Ovary (tissue), 9 donors: ENCODE results near the gene MOSMO. TPM values are rescaled to one million over a fixed set of nuclear protein-coding genes. Genes with fewer than 3 reads are reported as not detected.
"Not testable (repeated sequence)": the region's sequence is repeated elsewhere in the genome, so short reads cannot be mapped to it uniquely, and the experiment has no call there.

Experiments used
- DNase-seq, 5 donors: peaks; one replicate each; pipeline ENCODE4 v3.0.0-alpha.2; 2019 to 2020
- H3K27ac ChIP-seq, 2 donors: fragments of 200-600 bp; one replicate each; pipeline versions ENCODE4 v1.5.1 to v1.8.0; 2019 to 2022
- H3K27me3 ChIP-seq: fragments of 200-600 bp; one replicate; pipeline ENCODE4 v1.8.0; 2022
- H3K36me3 ChIP-seq: fragments of 200-600 bp; sonication (generic); one replicate; pipeline ENCODE4 v1.5.1; 2019
- H3K4me1 ChIP-seq: one replicate; pipeline ENCODE4 v1.8.1; 2013; ENCODE audit warnings: mild to moderate bottlenecking, moderate library complexity; ENCODE audit not compliant: insufficient read depth
- H3K4me3 ChIP-seq: fragments of 200-600 bp; sonication (generic); one replicate; pipeline ENCODE4 v1.5.1; 2017
- H3K9me3 ChIP-seq, 2 donors: fragments of 200-600 bp in 1 of 2; sonication (generic) in 1 of 2; one replicate each; pipeline versions ENCODE4 v1.5.1 to v1.8.1; 2013 to 2019; ENCODE audit warnings: mild to moderate bottlenecking in 1 of 2, moderate library complexity in 1 of 2
- EP300 ChIP-seq: sonication (generic); formaldehyde crosslinking; IDR thresholded peaks from one replicate; pipeline ENCODE4 v1.6.1; 2017; ENCODE audit warnings: antibody characterized with exemption
- POLR2A ChIP-seq: fragments of 450-650 bp; IDR thresholded peaks from one replicate; pipeline ENCODE4 v1.6.1; 2017; ENCODE audit warnings: antibody characterized with exemption, mild to moderate bottlenecking, moderate library complexity
- WGBS, 3 donors: extraction: QIAGEN DNeasy Blood & Tissue Kit in 1 of 3; methylation state at CpG; one replicate each; pipeline versions ENCODE4 v1.1.5 to v1.1.7; 2013 to 2017; 5-methylcytosine and 5-hydroxymethylcytosine counted together
- intact Hi-C, 4 donors: fragments of 100-400 bp; cut with DNase I; formaldehyde crosslinking; loops; one replicate each; pipeline versions ENCODE4 v1.11.0 to v1.15.1; 2022 to 2023
- polyA plus RNA-seq, 2 donors: library from polyadenylated mRNA; stranded (reverse); fragments of 200-250 nt in 1 of 2; fragments of 350-450 nt in 1 of 2; fragmentation: Illumina TruSeq in 1 of 2; extraction: RNeasy Lipid Tissue Mini Kit (QIAGEN cat#74804) in 1 of 2; gene quantifications; one replicate each; pipeline ENCODE4 v1.2.3, GENCODE V29; 2013 to 2014
- total RNA-seq, 7 donors: library from RNA; depleted of rRNA in 2 of 7; stranded (reverse); fragments of >200 nt in 2 of 7; fragmentation: NEBNext Ultra II Directional in 3 of 7; extraction: Animal tissue kit (Norgen Biotek cat#: 25700) in 3 of 7; gene quantifications; one replicate each; pipeline versions ENCODE4 v1.1.0 to v1.2.4, GENCODE V29; 2016 to 2023
- TF ChIP-seq, protein P1 (sequence below), 3 donors: fragments of 450-650 bp in 2 of 3; fragments of 200-600 bp in 1 of 3; IDR thresholded peaks; one replicate each; pipeline versions ENCODE4 v1.5.1 to v1.8.0; 2016 to 2022; ENCODE audit warnings: antibody characterized with exemption in 3 of 3, mild to moderate bottlenecking in 1 of 3
- donor health status: DM: no; HTN: no; CAD: no; lungs with moderate emphysema.
- donor health status: DM: no; HTN: no; CAD: no.
- donor health status: Bipolar disorder and iron deficiency.
- donor health status: DM: yes; HTN: yes; CAD: no.
- donor health status: DM: no; HTN: no; CAD: no.
- donor health status: DM: yes; HTN: yes; CAD: no.

Gene MOSMO
- total and polyA plus RNA-seq, 9 donors: 11.6 to 33.3 (median 18.2) TPM

DNA sequence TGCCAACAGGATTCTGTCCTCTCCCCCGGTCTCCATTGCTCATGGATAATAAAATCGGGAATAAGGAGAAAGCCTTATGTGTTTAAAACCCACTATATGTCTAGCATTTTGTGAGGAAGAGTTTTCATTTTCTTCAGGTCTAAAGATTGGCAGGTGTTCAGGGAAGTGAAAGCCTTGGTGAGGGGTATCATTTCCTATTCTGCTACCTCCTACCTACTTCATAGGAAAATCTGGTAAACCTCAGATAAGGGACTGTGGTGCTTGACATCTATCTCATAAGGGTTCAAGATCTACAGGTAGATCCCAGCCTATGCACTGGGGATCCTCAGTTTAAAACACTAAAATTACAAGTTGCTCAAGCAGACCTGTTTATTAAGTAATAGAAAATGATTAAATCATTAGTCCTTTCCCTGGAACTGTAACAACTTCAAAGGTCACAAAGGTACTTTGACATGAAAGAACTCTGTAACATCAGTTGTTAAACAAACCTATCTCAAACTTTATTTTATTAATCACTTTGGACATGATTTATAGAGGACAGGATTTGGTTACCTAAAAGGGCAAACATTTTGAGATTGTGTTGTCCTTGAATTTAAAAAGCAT, 6.5 kb downstream of the MOSMO start:
- Histone ChIP-seq H3K27me3 (no peaks in the 10 kb centered on the region), H3K4me3 (no peak overlapping the region), H3K9me3 (no peaks in the 10 kb centered on the region), H3K36me3 (no peaks in the 10 kb centered on the region), H3K27ac (no peak overlapping the region), H3K4me1 (no peaks in the 10 kb centered on the region)
- no peak for DNase-seq
- intact Hi-C loops: no loop called here
- TF ChIP-seq, protein P1, sequence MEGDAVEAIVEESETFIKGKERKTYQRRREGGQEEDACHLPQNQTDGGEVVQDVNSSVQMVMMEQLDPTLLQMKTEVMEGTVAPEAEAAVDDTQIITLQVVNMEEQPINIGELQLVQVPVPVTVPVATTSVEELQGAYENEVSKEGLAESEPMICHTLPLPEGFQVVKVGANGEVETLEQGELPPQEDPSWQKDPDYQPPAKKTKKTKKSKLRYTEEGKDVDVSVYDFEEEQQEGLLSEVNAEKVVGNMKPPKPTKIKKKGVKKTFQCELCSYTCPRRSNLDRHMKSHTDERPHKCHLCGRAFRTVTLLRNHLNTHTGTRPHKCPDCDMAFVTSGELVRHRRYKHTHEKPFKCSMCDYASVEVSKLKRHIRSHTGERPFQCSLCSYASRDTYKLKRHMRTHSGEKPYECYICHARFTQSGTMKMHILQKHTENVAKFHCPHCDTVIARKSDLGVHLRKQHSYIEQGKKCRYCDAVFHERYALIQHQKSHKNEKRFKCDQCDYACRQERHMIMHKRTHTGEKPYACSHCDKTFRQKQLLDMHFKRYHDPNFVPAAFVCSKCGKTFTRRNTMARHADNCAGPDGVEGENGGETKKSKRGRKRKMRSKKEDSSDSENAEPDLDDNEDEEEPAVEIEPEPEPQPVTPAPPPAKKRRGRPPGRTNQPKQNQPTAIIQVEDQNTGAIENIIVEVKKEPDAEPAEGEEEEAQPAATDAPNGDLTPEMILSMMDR (IDR thresholded peaks at IDR 0.05): no peak
- TF ChIP-seq POLR2A (no peak), EP300 (no peak)
- 69 to 80% (median 70%) methylated on average over 2 of the region's 2 CpGs for WGBS, 3 donors

DNA sequence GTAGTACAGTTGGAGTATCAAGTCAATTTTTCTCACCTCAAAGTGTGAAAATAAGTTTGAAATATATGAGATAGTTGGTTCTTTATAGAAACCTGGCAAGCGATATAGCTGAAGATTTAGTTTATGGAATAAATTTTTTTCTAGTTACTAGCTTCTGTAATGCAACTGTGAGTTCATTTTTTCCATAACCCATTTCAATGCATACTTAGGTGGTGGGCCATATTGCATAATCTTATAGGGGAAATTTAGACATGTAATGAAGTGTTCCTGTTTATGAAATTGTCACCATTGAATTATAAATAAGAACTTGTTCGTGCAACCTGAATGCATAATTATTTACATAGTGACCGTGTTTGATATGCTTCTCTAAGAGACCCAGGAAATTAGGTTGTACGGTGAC, 9.0 kb downstream of the MOSMO start:
- no peaks in the 10 kb centered on the region for H3K27me3 ChIP-seq
- no peaks in the 10 kb centered on the region for H3K9me3 ChIP-seq
- H3K4me1 ChIP-seq: no peaks in the 10 kb centered on the region
- intact Hi-C loops: no loop called here
- no peak for DNase-seq
- TF ChIP-seq, protein P1 (IDR thresholded peaks at IDR 0.05): no peak
- TF ChIP-seq POLR2A: no peak
- H3K27ac ChIP-seq: no peak overlapping the region
- no peaks in the 10 kb centered on the region for H3K36me3 ChIP-seq
- no peak overlapping the region for H3K4me3 ChIP-seq
- 90 to 94% (median 93%) methylated on average over 4 of the region's 4 CpGs for WGBS, 3 donors

DNA sequence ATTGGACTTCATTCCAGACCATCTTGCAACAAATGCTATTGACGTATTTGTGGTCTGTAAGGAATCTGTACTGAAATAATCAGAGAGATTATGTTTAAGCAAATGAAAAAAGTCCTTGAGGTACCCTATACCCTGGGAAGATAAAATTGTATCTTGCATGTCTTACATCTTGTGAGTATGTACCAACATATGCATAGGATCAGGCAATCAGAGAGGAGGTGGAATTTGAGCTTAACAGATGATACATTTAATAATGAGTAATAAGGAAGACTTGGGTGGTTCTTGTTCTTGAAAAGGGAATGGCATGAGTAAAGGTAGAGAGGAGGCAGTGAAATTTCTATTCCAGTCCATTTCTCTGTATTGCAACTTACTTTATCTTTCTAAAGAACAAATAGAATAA, 10.6 kb downstream of the MOSMO start:
- 90 to 99% (median 95%) methylated on average over 1 of the region's 1 CpG for WGBS, 3 donors
- Histone ChIP-seq H3K4me3 (no peak overlapping the region), H3K4me1 (no peaks in the 10 kb centered on the region), H3K27ac (no peak overlapping the region), H3K36me3 (no peaks in the 10 kb centered on the region), H3K9me3 (no peaks in the 10 kb centered on the region), H3K27me3 (no peaks in the 10 kb centered on the region)
- TF ChIP-seq EP300 (no peak), POLR2A (no peak)
- no peak for DNase-seq
- intact Hi-C loops: no loop called here

DNA sequence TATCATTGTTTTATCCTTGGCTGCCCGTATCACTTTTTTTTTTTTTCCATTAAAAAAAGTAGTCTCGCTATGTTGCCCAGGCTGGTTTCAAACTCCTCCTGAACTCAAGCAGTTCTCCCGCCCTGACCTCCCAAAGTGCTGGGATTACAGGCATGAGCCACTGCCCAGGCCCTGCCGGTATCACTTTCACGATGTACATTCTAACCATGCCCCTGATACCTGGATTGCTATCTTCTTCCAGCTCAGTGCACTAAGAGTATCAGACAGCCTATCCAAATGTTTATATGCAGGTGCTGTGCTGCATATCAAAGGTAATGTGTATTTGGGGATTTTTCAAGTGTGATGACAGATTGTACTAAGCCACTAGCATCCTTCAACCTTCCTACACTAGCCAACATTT, 14.2 kb downstream of the MOSMO start:
- Histone ChIP-seq H3K27me3 (no peaks in the 10 kb centered on the region), H3K4me1 (peaks cover 5% of the 10 kb centered on the region), H3K9me3 (no peaks in the 10 kb centered on the region), H3K36me3 (no peaks in the 10 kb centered on the region), H3K27ac (no peak overlapping the region), H3K4me3 (no peak overlapping the region)
- 88 to 92% (median 89%) methylated on average over 5 of the region's 5 CpGs for WGBS, 3 donors
- DNase-seq: no peak
- intact Hi-C loops: no loop called here
- TF ChIP-seq, protein P1 (IDR thresholded peaks at IDR 0.05): no peak
- TF ChIP-seq EP300: no peak
- TF ChIP-seq POLR2A: no peak

- Histone ChIP-seq H3K4me1 (peaks cover 7% of the 10 kb centered on the region), H3K9me3 (no peaks in the 10 kb centered on the region), H3K27me3 (no peaks in the 10 kb centered on the region), H3K4me3 (no peak overlapping the region), H3K27ac (no peak overlapping the region), H3K36me3 (no peaks in the 10 kb centered on the region)
- DNase-seq: no peak
- WGBS, 3 donors: 44 to 90% (median 84%) methylated on average over 1 of the region's 1 CpG
- intact Hi-C loops: no loop called here
- TF ChIP-seq, protein P1 (IDR thresholded peaks at IDR 0.05): no peak
- no peak for TF ChIP-seq EP300
- TF ChIP-seq POLR2A: no peak
These were observed 15.6 kb downstream of the MOSMO start for GRCh38 chr16:22023505-22023904.

DNA sequence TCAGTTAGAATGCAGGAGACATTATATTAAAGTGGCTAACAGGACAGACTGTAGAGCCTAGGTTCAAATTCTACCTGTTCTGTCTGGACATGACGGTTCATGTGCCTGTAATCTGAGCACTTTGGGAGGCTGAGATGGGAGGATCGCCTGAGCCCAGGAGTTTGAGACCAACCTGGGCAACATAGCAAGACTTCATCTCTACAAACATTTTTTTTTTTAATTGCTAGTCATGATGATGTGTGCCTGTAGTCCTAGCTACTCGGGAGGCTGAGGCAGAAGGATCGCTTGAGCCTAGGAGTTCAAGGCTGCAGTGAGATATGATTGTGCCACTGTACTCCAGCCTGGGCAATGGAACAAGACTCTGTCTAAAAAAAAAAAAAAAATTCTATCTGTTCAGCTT, 16.9 kb downstream of the MOSMO start:
- H3K4me1 ChIP-seq, H3K36me3 ChIP-seq, H3K27ac ChIP-seq, H3K27me3 ChIP-seq, H3K4me3 ChIP-seq, DNase-seq, H3K9me3 ChIP-seq, intact Hi-C loops: not testable (repeated sequence)
- 80 to 92% (median 80%) methylated on average over 4 of the region's 4 CpGs for WGBS, 3 donors
